GM12878 (cell line): ENCODE measurements around the gene CCM2.

Experiments
- CTCF ChIP-seq, 3 experiments: IDR thresholded peaks in 2 of 3; conservative IDR thresholded peaks in 1 of 3; 2 replicates each; pipeline ENCODE4 v1.5.1; 2011; ENCODE audit warnings: low read depth in 3 of 3, low read length in 3 of 3, mild to moderate bottlenecking in 3 of 3, control low read depth in 2 of 3, moderate library complexity in 2 of 3, inconsistent platforms in 1 of 3, mixed read lengths in 1 of 3; ENCODE audit not compliant: control insufficient read depth in 2 of 3, insufficient read depth in 1 of 3; ENCODE audit errors: extremely low read depth in 1 of 3
- RAD21 ChIP-seq: IDR thresholded peaks from 2 replicates; pipeline ENCODE4 v1.6.1; 2011; ENCODE audit warnings: mild to moderate bottlenecking, low read depth, low read length, moderate library complexity; ENCODE audit not compliant: insufficient read depth
- TARDBP ChIP-seq: IDR thresholded peaks from 2 replicates; pipeline ENCODE4 v1.6.1; 2016; ENCODE audit warnings: borderline replicate concordance
- TCF12 ChIP-seq: IDR thresholded peaks from 2 replicates; pipeline ENCODE4 v1.6.1; 2011; ENCODE audit warnings: low read depth, mild to moderate bottlenecking, low read length

DNA sequence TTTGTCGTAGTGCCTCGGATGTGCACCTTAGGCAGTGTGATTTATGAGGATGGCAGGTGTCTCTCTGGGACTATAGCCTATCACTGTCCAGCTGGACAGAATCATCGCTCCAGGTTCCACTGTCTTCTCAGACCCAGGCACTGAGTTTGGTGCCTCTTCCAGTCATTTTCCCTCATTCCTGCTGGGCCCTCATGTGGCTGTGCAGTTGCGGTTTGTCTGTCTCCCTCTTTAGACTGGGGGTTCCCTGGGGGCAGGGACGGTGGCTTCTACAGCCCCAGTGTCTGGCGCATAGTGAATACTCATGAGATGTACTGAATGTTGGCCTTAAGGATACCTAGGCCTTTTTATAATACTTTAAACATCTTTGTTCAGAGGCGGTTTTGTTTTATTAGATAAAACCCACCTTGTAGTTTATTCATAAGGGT lies 28.9 kb downstream of the CCM2 start:
- TF ChIP-seq TCF12, result no peak
- TF ChIP-seq RAD21, result no peak
- TF ChIP-seq CTCF (IDR thresholded peaks at IDR 0.05 in 2 of 3, conservative IDR thresholded peaks at IDR 0.05 in 1 of 3; ENCODE audit: control insufficient read depth in 2 of 3, extremely low read depth in 1 of 3, insufficient read depth in 1 of 3, low read depth in 3 of 3, low read length in 3 of 3), result no peak
- no peak for TF ChIP-seq TARDBP
